COR-L47 (cell line): ENCODE results near the gene MLXIPL.
"Not testable (repeated sequence)": the region's sequence is repeated elsewhere in the genome, so short reads cannot be mapped to it uniquely, and the experiment has no call there.

Source experiments
- DNase-seq: peaks from one replicate; lab custom pipeline; 2025; lab: John Stamatoyannopoulos, UW

MLXIPL gene

DNA sequence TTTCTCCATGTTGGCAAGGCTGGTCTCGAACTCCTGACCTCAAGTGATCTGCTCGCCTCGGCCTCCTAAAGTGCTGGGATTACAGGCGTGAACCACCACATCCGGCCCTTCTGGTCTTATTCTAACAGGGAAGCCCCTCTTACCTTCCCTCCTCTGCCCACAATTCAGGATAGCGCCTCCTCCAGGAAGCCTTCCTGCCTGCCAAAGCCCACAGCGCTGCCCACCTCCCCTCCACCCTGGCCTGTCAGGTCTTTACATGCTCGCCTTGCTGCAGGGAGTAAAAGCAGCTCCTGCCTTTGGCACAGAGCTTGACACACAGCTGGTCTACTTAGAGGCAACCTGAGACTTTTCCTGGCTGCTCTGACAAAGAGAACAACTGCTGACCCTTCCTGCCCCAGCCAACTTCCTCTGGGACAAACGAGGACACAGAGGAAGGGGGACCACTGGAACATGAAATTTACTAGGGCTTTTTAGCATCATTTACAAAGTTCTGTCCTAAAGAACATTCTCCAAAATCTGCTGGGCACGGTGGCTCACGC is 13.2 kb downstream of the MLXIPL start:
- no peak for DNase-seq

DNA sequence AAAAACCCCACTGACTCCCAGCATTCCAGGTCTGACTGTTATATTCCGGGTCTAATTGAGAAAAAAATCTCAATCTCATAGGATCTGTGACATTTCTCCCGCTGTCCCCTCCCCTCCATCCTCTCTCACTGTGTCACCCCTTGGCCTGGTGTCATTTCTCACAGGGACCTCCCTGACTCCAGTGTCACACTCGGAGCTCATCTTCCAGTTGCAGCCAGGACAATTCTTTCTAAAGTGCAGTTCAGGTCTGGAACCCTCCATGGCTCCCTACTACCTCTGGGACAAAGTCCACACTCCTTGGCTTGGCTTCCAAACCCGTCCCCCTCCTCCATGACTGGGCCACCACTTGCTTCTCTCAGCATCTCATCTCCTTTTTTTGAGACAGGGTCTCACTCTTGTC is 14.2 kb downstream of the MLXIPL start:
- no peak for DNase-seq

DNA sequence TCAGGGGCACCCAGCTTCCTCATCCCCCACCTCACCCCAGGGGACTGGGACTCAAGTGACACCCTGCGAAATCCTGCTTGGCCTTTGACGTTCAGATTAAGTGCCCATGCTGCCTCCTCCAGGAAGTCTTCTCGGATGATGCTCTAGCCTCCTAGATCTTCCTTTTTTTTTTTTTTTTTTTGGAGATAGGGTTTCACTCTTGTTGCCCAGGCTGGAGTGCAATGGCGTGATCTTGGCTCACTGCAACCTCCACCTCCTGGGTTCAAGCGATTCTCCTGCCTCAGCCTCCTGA is 16.7 kb downstream of the MLXIPL start:
- not testable (repeated sequence) for DNase-seq

DNA sequence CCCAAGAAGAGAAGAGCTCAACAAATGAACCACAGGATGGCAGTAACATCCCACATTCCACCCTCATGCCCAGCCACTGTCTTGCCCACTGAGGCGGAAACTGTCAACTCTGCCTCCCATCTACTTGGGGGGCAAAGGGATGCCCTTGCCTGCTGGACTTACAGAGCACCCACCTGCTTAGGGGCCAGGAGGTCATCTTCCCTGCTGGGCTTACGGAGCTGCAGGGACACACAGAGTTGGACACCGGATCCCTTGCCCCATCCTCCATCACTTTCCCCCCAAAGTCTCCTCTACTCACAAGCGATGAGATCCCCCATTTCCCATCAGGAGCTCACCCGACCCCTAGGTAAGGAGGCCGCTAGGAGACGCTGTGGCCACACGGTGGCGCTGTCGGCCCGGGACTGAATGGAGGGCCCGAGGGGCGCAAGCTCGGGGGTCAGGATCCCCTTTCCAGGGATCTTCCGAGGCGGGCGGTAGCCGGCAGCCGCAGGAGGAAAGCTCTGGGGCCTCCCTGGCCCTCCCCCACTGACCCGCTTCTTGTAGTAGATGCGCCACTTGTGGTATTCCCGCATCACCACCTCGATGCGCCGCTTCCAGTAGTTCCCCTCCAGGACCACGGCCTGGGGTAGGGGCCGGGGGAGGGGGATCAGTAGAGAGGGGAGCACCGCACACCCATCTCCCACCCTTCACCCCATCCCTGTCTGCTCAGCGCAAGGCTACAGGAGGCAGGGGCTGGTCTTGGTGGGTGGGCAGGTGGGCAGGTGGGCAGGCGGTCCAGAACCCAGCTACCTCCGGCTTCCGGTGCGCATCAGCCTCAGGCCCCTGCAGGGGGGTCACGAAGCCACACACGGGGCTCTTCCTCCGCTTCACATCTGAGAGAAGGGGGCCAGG is 17.3 kb downstream of the MLXIPL start:
- peak; percentile 24 for DNase-seq

- no peak for DNase-seq
These were observed 18.6 kb downstream of the MLXIPL start for GRCh38 chr7:73605601-73606220.

GRCh38 chr7:73602721-73603651 is 21.3 kb downstream of the MLXIPL start:
- no peak for DNase-seq

DNA sequence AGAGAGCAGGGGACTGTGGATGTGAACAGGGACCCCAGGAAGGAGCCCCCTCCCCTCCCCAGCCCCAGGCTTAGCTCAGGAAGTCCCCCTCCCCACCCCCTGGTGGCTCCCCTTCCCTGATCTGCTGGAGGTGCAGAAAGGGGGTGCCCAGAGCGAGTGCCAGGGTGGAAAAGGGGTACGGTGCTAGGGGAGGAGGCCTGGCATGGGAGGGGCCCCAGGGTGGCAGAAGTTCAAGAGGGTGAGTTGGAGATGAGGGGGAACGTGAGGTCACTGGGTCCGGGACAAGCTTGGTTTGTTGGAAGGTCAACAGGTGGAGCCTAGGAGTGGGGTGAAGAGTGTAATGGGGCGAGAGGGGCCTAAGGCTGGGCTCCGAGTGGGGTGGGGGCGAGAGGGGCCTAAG is 24.4 kb downstream of the MLXIPL start:
- DNase-seq, result no peak

DNA sequence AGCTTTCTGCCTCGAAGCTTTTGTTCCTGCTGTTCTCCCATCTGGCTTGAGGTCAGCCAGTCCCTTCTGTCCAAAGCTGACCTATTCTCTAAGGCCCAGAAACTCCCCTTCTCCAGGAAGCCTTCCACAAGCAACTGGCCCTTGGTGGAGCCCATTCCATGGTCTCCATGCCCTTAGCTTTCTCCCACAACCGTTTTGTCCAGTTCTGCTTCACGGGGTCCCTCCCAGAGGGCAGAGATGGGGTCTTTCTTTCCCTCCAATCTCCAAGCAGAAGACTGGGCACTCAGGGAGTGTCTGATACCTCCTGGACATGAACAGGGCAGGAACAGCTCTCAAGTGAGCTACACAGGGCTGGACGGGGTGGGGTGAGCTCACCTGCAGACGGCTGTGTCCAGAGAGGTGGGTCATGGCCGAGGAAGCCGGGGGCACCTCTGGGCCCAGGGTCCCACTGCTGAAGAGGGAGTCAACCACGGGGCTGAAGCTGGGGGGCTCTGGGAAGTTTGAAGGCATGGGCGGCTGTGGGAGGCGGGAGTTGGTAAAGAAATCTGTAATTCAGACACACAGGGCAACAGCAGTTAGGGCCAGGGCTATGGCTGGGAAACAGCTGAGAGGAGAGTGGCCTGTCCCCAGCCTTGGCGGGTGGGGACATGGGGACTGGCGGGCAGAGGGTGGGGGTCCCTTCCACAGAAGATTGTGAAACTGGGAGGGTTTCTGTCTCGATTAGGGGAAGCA is 25.0 kb downstream of the MLXIPL start:
- DNase-seq, result no peak

DNA sequence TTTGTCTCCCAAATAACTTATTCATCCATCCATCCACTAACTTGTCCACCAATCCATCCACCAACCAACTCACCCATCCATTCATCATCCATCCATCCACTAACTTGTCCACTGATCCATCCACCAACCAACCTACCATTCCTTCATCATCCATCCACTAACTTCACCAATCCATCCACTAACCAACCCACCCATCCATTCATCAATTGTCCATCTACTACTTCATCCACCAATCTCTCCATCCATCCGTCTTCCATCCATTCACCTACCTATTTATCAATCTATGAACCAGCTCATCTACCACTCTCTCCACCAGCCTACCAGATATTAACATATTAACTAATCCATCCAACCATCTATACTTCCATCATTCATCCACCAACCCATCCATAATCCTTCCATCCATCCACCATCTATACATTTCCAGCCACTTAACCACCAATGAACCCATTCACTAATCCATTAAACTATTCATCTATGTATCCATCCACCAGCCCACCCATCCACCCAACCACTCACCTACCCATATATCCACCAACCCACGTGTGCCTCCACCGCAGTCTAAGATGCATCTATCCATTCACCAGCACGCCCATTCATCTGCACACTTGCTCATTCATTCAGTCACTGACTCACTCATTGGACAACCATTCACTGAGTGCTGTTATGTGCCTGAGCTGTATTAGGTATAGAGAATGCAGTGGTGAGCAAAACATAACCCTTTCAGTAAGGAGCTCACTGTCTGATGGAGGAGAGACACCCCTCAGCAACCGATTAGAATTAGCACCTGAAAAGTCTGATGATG is 26.1 kb downstream of the MLXIPL start:
- DNase-seq, result no peak

GRCh38 chr7:73596191-73597065 is 27.9 kb downstream of the MLXIPL start:
- DNase-seq, result no peak

GRCh38 chr7:73595358-73595757 is 29.0 kb downstream of the MLXIPL start:
- no peak for DNase-seq

DNA sequence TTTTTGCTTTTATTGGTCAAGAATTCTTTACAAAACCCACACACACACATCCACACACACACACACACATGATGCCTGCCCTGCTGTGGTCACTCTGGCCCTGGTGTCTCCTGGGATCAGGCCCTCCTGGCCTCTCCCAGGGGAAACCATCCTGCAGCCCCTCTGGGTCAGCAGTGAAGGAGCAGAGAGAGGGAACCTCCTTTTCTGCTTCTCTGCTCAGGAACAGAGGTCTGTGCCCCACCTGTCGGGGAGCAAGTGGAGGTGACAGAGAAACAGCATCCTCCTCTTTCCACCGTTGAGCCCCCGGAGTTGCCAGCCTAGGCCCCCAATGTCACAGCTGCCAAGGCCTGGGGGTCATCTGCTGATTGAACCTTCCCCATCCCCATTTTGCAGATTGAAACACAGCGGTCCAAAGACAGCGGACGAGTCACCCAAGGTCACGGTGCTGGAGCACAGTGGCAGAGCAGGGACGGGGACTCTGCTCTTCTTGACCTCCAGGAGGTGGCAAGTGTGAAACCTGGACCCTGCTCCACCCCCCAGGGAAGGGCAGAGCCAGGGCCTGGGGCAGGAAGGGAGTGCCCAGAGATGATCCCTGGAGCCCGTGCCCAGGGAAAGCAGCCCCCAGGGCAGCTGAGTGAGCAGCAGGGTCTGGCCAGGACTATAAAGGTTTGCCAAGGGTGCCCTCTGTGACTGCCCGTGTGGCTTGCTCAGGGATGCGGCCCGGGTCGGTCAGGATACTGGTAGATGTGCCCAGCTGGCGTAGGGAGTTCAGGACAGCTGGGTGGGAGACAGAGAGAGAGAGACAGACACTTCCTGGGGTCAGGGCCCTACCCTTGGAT is 30.9 kb downstream of the MLXIPL start:
- no peak for DNase-seq

- DNase-seq, result no peak
These were observed 37.4 kb downstream of the MLXIPL start for GRCh38 chr7:73586911-73587310.

- DNase-seq, result no peak
These were observed 39.1 kb downstream of the MLXIPL start for GRCh38 chr7:73585196-73585595.

- no peak for DNase-seq
These were observed 41.6 kb downstream of the MLXIPL start for GRCh38 chr7:73582664-73583202.

DNA sequence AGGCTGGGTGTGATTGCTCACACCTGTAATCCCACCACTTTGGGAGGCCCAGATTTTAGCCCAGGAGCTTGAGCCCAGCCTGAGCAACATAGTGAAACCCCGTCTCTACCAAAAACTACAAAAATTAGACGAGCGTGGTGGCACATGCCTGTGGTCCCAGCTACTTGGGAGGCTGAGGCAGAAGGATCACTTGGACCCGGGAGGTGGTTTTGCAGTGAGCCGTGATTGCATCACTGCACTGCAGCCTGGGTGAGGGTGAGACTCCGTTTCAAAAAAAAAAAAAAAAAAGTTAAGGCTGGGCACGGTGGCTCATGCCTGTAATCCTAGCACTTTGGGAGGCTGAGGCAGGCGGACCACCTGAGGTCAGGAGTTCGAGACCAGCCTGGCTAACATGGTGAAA is 43.3 kb downstream of the MLXIPL start:
- DNase-seq, result not testable (repeated sequence)

GRCh38 chr7:73578342-73579128 is 45.8 kb downstream of the MLXIPL start, which contains the start of gene TBL2:
Gene TBL2, minus strand, starts transcription at chr7:73578579. Its CDS starts 30 bp downstream, at chr7:73578549.
- peak; percentile 99 for DNase-seq
